H9 (cell line): ENCODE results near the gene LCE5A. TPM values are rescaled to one million over a fixed set of nuclear protein-coding genes. Genes with fewer than 3 reads are reported as not detected.

Experiments
- DNase-seq: peaks from one replicate; pipeline ENCODE4 v3.0.0-alpha.2; 2017
- H2AFZ ChIP-seq: one replicate; pipeline ENCODE4 v1.6.1; 2013; ENCODE audit warnings: mild to moderate bottlenecking, low read length, control low read depth, moderate library complexity
- H2AK5ac ChIP-seq: 2 replicates; pipeline ENCODE4 v1.6.1; 2013; ENCODE audit warnings: low read length, control low read depth, mixed read lengths; ENCODE audit not compliant: insufficient read length
- H2BK120ac ChIP-seq: one replicate; pipeline ENCODE4 v1.6.1; 2013; ENCODE audit warnings: low read depth, mild to moderate bottlenecking, low read length, control low read depth, inconsistent platforms; ENCODE audit not compliant: poor library complexity, severe bottlenecking
- H2BK12ac ChIP-seq: 2 replicates; pipeline ENCODE4 v1.6.1; 2013; ENCODE audit warnings: low read length, control low read depth, mixed read lengths, low read depth; ENCODE audit not compliant: insufficient read length
- H2BK15ac ChIP-seq: 2 replicates; pipeline ENCODE4 v1.6.1; 2013; ENCODE audit warnings: low read depth, low read length, control low read depth
- H2BK20ac ChIP-seq: one replicate; pipeline ENCODE4 v1.6.1; 2013; ENCODE audit warnings: low read depth, mild to moderate bottlenecking, low read length, control low read depth, inconsistent platforms; ENCODE audit not compliant: poor library complexity, severe bottlenecking
- H2BK5ac ChIP-seq: 2 replicates; pipeline ENCODE4 v1.6.1; 2013; ENCODE audit warnings: low read length, control low read depth, mixed read lengths; ENCODE audit not compliant: insufficient read length
- H3K14ac ChIP-seq: 2 replicates; pipeline ENCODE4 v1.6.1; 2013; ENCODE audit warnings: low read length, control low read depth; ENCODE audit not compliant: insufficient read depth
- H3K18ac ChIP-seq: 2 replicates; pipeline ENCODE4 v1.6.1; 2013; ENCODE audit warnings: low read depth, mild to moderate bottlenecking, mixed read lengths, low read length, control low read depth; ENCODE audit not compliant: insufficient read length
- H3K23ac ChIP-seq: 2 replicates; pipeline ENCODE4 v1.6.1; 2013; ENCODE audit warnings: low read length, control low read depth, mixed read lengths, low read depth; ENCODE audit not compliant: insufficient read length
- H3K23me2 ChIP-seq: 2 replicates; pipeline ENCODE4 v1.6.1; 2013; ENCODE audit warnings: low read depth, mild to moderate bottlenecking, mixed read lengths, low read length, control low read depth; ENCODE audit not compliant: insufficient read length, poor library complexity, severe bottlenecking
- H3K27ac ChIP-seq: 2 replicates; pipeline ENCODE4 v1.5.1; 2013; ENCODE audit warnings: low read length, control low read depth, mixed read lengths, low read depth; ENCODE audit not compliant: insufficient read length
- H3K27me3 ChIP-seq: 2 replicates; pipeline ENCODE4 v1.6.1; 2013; ENCODE audit warnings: low read length, control low read depth, inconsistent platforms; ENCODE audit not compliant: insufficient read depth
- H3K4ac ChIP-seq: 2 replicates; pipeline ENCODE4 v1.6.1; 2013; ENCODE audit warnings: low read depth, mild to moderate bottlenecking, control low read depth, inconsistent platforms, low read length, moderate library complexity
- H3K4me1 ChIP-seq: 2 replicates; pipeline ENCODE4 v1.6.1; 2013; ENCODE audit warnings: low read length, control low read depth, inconsistent platforms; ENCODE audit not compliant: insufficient read depth
- H3K4me2 ChIP-seq: 2 replicates; pipeline ENCODE4 v1.6.1; 2013; ENCODE audit warnings: low read length, control low read depth, mixed read lengths; ENCODE audit not compliant: insufficient read length, insufficient read depth
- H3K56ac ChIP-seq: 2 replicates; pipeline ENCODE4 v1.6.1; 2013; ENCODE audit warnings: low read depth, mild to moderate bottlenecking, mixed read lengths, low read length, control low read depth; ENCODE audit not compliant: insufficient read length
- H3K79me1 ChIP-seq: 2 replicates; pipeline ENCODE4 v1.6.1; 2013; ENCODE audit warnings: low read depth, mild to moderate bottlenecking, moderate library complexity, low read length, control low read depth, inconsistent platforms; ENCODE audit not compliant: insufficient read depth, poor library complexity, severe bottlenecking
- H3K79me2 ChIP-seq: 2 replicates; pipeline ENCODE4 v1.6.1; 2013; ENCODE audit warnings: low read length, control low read depth, inconsistent platforms; ENCODE audit not compliant: insufficient read depth
- H3K9ac ChIP-seq: 2 replicates; pipeline ENCODE4 v1.6.1; 2013; ENCODE audit warnings: low read length, control low read depth, mixed read lengths; ENCODE audit not compliant: insufficient read length; ENCODE audit errors: extremely low read depth
- H3K9me3 ChIP-seq: one replicate; pipeline ENCODE4 v1.6.1; 2013; ENCODE audit warnings: low read depth, low read length, inconsistent platforms; ENCODE audit not compliant: control insufficient read depth
- H3T11ph ChIP-seq: one replicate; pipeline ENCODE4 v1.6.1; 2013; ENCODE audit warnings: mild to moderate bottlenecking, low read length, control low read depth, inconsistent platforms
- H4K20me1 ChIP-seq: one replicate; pipeline ENCODE4 v1.6.1; 2013; ENCODE audit not compliant: control insufficient read depth, insufficient read length, insufficient read depth
- H4K5ac ChIP-seq: 2 replicates; pipeline ENCODE4 v1.6.1; 2013; ENCODE audit warnings: low read depth, mild to moderate bottlenecking, mixed read lengths, low read length, control low read depth; ENCODE audit not compliant: insufficient read length
- H4K8ac ChIP-seq: replicated peaks from 2 replicates; pipeline ENCODE4 v1.6.1; 2013; ENCODE audit warnings: low read length, control low read depth, mixed read lengths, low read depth; ENCODE audit not compliant: insufficient read length
- H4K91ac ChIP-seq: 2 replicates; pipeline ENCODE4 v1.6.1; 2013; ENCODE audit warnings: low read depth, mild to moderate bottlenecking, moderate library complexity, mixed read lengths, low read length, control low read depth; ENCODE audit not compliant: insufficient read length
- H3K27ac Mint-ChIP-seq, 3 experiments: 2 replicates in 2 of 3; 3 replicates in 1 of 3; pipeline ENCODE4 v1.8.0; 2020 to 2021; ENCODE audit warnings: mixed read lengths in 3 of 3, mild to moderate bottlenecking in 1 of 3, moderate library complexity in 1 of 3
- H3K27me3 Mint-ChIP-seq: 2 replicates; pipeline ENCODE4 v1.8.0; 2021; ENCODE audit warnings: low read depth, mild to moderate bottlenecking, moderate library complexity, mixed read lengths
- H3K36me3 Mint-ChIP-seq, 3 experiments: 2 replicates in 2 of 3; 3 replicates in 1 of 3; pipeline ENCODE4 v1.8.0; 2020 to 2021; ENCODE audit warnings: low read depth in 3 of 3, mixed read lengths in 3 of 3; ENCODE audit not compliant: insufficient read depth in 1 of 3
- H3K4me1 Mint-ChIP-seq, 2 experiments: 2 replicates each; pipeline ENCODE4 v1.8.0; 2020; ENCODE audit warnings: mixed read lengths in 2 of 2
- H3K4me3 Mint-ChIP-seq, 2 experiments: 2 replicates in 1 of 2; 3 replicates in 1 of 2; pipeline ENCODE4 v1.8.0; 2020 to 2021; ENCODE audit warnings: mild to moderate bottlenecking in 2 of 2, mixed read lengths in 2 of 2, moderate library complexity in 1 of 2
- H3K9me3 Mint-ChIP-seq, 2 experiments: 2 replicates in 1 of 2; 3 replicates in 1 of 2; pipeline ENCODE4 v1.8.0; 2020; ENCODE audit warnings: mild to moderate bottlenecking in 2 of 2, mixed read lengths in 2 of 2, moderate library complexity in 1 of 2
- CTCF ChIP-seq: fragments of 200-600 bp; sonication (generic); conservative IDR thresholded peaks from 3 replicates; pipeline ENCODE4 v1.8.0; 2021; ENCODE audit warnings: antibody characterized with exemption, mild to moderate bottlenecking
- WGBS: extraction: QIAGEN DNeasy Blood & Tissue Kit; methylation state at CpG from one replicate; pipeline ENCODE4 v1.1.7; 2013; ENCODE audit warnings: missing lambda C conversion rate, low lambda C conversion rate, mixed read lengths; ENCODE audit not compliant: insufficient read length; ENCODE audit errors: extremely low coverage; 5-methylcytosine and 5-hydroxymethylcytosine counted together
- total RNA-seq: library from RNA; stranded (reverse); gene quantifications from 2 replicates; pipeline ENCODE4 v1.2.1, GENCODE V29; 2021

LCE5A gene
- total RNA-seq, 1 experiment from 2014 or later = not detected

- Histone ChIP-seq H3K18ac (no peak overlapping the region), H3K4ac (no peak overlapping the region), H3K14ac (no peak overlapping the region), H3K23ac (no peak overlapping the region), H3K79me1 (no peaks in the 10 kb centered on the region), H2AK5ac (no peak overlapping the region), H2BK5ac (no peak overlapping the region), H2BK15ac (no peak overlapping the region), H3K27ac (no peak overlapping the region), H2BK120ac (no peak overlapping the region), H3K4me1 (no peaks in the 10 kb centered on the region), H3K4me2 (no peak overlapping the region), H2BK20ac (no peak overlapping the region), H4K91ac (no peak overlapping the region), H4K8ac (no peak overlapping the region), H3K9ac (no peak overlapping the region), H3K23me2 (no peaks in the 10 kb centered on the region), H3T11ph (no peak overlapping the region), H2AFZ (no peak overlapping the region), H3K9me3 (peaks cover 62% of the 10 kb centered on the region), H4K5ac (no peak overlapping the region), H3K27me3 (no peaks in the 10 kb centered on the region), H2BK12ac (no peak overlapping the region), H3K56ac (no peak overlapping the region), H3K79me2 (no peaks in the 10 kb centered on the region), H4K20me1 (no peaks in the 10 kb centered on the region)
- DNase-seq = no peak
- Mint-ChIP-seq H3K27me3 (peaks cover 2% of the 10 kb centered on the region; the same call in 1 of the 2 replicates), H3K9me3 (peaks cover 79 to 82% of the 10 kb centered on the region in 2 experiments), H3K4me1 (no peaks in the 10 kb centered on the region), H3K4me3 (no peak overlapping the region), H3K36me3 (peaks cover 0 to 24% (median 14%) of the 10 kb centered on the region in 3 experiments; a peak in 5 of 7 replicates), H3K27ac (no peak overlapping the region)
- TF ChIP-seq CTCF = no peak
- no CpG with 5 or more reads among the region's 3 CpGs for WGBS
Measured at GRCh38 chr1:152486400-152487006, 24.1 kb upstream of the LCE5A start.
